Heart left ventricle (tissue), 13 donors: ENCODE results near the gene REEP1.

Experiments
- CTCF ChIP-seq, 12 donors: fragments of 200-600 bp; sonication (generic) in 4 of 12; IDR thresholded peaks; one replicate each; pipeline versions ENCODE4 v1.5.0 to v1.8.0; 2018 to 2022; ENCODE audit warnings: antibody characterized with exemption in 12 of 12, mild to moderate bottlenecking in 5 of 12
- POLR2A ChIP-seq, 2 donors: fragments of 450-650 bp; IDR thresholded peaks; one replicate each; pipeline ENCODE4 v1.6.1; 2017; ENCODE audit warnings: antibody characterized with exemption in 2 of 2, mild to moderate bottlenecking in 2 of 2, moderate library complexity in 2 of 2
- donor health status: ischemic (EF 13 %, LVEDD 7.1; RV severe dilation, severe dysfunction).
- donor health status: DM: no; HTN: yes; CAD: no.
- donor health status: DM: no; HTN: no; CAD: no.
- donor health status: ischemic (EF 25% LVEDD 6.9; RV normal size, moderate dysfunction).
- donor health status: ischemic (EF 25% LVEDD 5.7; RV mildly dilated, moderate dysfunction).
- donor health status: ischemic (EF 35%, LVEDD 5.7; RV mildly dilated, moderate dysfunction).
- donor health status: nonischemic (EF 11% LVEDD 7.7; RV severe dilation, severe dysfunction).
- donor health status: DM: yes; HTN: yes; CAD: no.
- donor health status: PGD.
- donor health status: ischemic (EF 29% LVEDD 5.4; RV normal size, mild dysfunction).
- donor health status: nonischemic (EF 23%, LVEDD 6.1; RV moderate dilation, normal function).

- TF ChIP-seq CTCF (IDR thresholded peaks at IDR 0.05) (no peak), POLR2A (IDR thresholded peaks at IDR 0.05) (no peak)
Measured at GRCh38 chr2:86235196-86235980, 102.0 kb downstream of the REEP1 start.
